Testis (tissue), 2 donors: ENCODE data around the gene LONP1.

ENCODE experiments used
- CTCF ChIP-seq, 3 experiments: fragments of 450-650 bp in 2 of 3; fragments of 200-600 bp in 1 of 3; sonication (generic) in 1 of 3; IDR thresholded peaks; one replicate each; pipeline ENCODE4 v1.5.1; 2016 to 2019; ENCODE audit warnings: antibody characterized with exemption in 3 of 3, mild to moderate bottlenecking in 2 of 3, moderate library complexity in 1 of 3
- POLR2A ChIP-seq: fragments of 450-650 bp; IDR thresholded peaks from one replicate; pipeline ENCODE4 v1.6.1; 2017; ENCODE audit warnings: antibody characterized with exemption, mild to moderate bottlenecking, moderate library complexity

DNA sequence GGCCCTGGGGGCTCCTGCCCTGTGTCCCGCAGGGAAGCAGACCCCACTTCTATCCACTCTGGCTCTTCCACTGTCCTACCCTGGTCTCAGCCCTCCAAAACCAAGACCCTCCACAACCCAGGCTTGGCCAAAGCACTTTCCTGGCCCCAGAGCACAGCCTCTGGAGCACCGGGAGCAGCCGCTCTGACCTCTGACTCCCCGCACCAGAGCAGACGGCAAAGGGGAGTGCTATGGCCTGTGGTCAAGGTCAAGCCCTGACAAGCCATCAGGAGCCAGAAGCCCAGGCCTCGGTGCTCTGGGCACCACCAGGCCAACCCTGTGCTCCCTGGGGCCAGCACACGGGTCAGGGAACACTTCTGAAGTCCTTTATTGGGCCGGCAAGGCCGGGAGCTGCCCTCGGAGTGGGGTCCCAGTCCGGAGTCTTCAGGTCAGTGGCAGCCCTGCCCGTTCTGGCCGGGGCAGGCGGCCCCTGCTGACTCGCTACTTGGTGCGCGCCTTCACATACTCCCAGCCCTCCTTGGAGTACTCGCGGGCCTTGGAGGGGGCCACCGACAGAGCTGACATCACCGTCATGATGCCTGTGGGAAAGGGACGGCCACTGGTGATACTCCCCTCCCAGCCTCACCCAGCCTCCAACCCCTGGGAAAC is 41.8 kb downstream of the LONP1 start:
- TF ChIP-seq CTCF (IDR thresholded peaks at IDR 0.05) (no peak), POLR2A (no peak)
